GM12891 (cell line): ENCODE data around the gene IRX4.

Experiments used
- DNase-seq: peaks from one replicate; pipeline ENCODE4 v3.0.0; 2011; ENCODE audit warnings: low spot score; ENCODE audit not compliant: insufficient read length
- FAIRE-seq: peaks from 2 replicates; lab custom pipeline; 2011; peaks lifted over from hg19 to GRCh38; lab: Jason Lieb, UNC
- PAX5 ChIP-seq: IDR thresholded peaks from 2 replicates; pipeline ENCODE4 v1.6.1; 2011; ENCODE audit warnings: low read length, moderate library complexity, mild to moderate bottlenecking; ENCODE audit not compliant: insufficient read depth, severe bottlenecking
- POLR2A ChIP-seq: IDR thresholded peaks from 2 replicates; pipeline ENCODE4 v1.6.1; 2011; ENCODE audit warnings: low read depth, low read length, control low read depth
- POLR2AphosphoS5 ChIP-seq: IDR thresholded peaks from 2 replicates; pipeline ENCODE4 v1.6.1; 2011; ENCODE audit warnings: low read depth, low read length, control low read depth
- POU2F2 ChIP-seq: IDR thresholded peaks from 2 replicates; pipeline ENCODE4 v1.6.1; 2011; ENCODE audit warnings: low read depth, mild to moderate bottlenecking, control low read depth, low read length, moderate library complexity
- SPI1 ChIP-seq: IDR thresholded peaks from 2 replicates; pipeline ENCODE4 v1.6.1; 2011; ENCODE audit warnings: low read depth, low read length, control low read depth
- TAF1 ChIP-seq: IDR thresholded peaks from 2 replicates; pipeline ENCODE4 v1.6.1; 2011; ENCODE audit warnings: low read depth, low read length, control low read depth

The IRX4 gene

GRCh38 chr5:1880377-1881025 lies 2.2 kb downstream of the IRX4 start:
- no peak for DNase-seq
- no peak for FAIRE-seq
- TF ChIP-seq TAF1: no peak
- no peak for TF ChIP-seq POLR2AphosphoS5
- TF ChIP-seq POLR2A: no peak
- TF ChIP-seq SPI1: no peak
- no peak for TF ChIP-seq PAX5
- no peak for TF ChIP-seq POU2F2

- FAIRE-seq (no peak), DNase-seq (no peak)
- TF ChIP-seq POLR2A (no peak), SPI1 (no peak), POU2F2 (no peak), PAX5 (no peak), TAF1 (no peak), POLR2AphosphoS5 (no peak)
Measured at GRCh38 chr5:1879292-1880263, 3.1 kb downstream of the IRX4 start.

GRCh38 chr5:1878050-1878849 lies 4.5 kb downstream of the IRX4 start:
- DNase-seq: no peak
- no peak for FAIRE-seq
- no peak for TF ChIP-seq POLR2A
- no peak for TF ChIP-seq TAF1
- TF ChIP-seq POU2F2: no peak

- no peak for DNase-seq
Measured at GRCh38 chr5:1877103-1878049, 5.3 kb downstream of the IRX4 start.

GRCh38 chr5:1876660-1877064 lies 6.1 kb downstream of the IRX4 start:
- FAIRE-seq (no peak), DNase-seq (no peak)
- TF ChIP-seq POLR2AphosphoS5 (no peak), POLR2A (no peak), SPI1 (no peak), TAF1 (no peak), POU2F2 (no peak), PAX5 (no peak)

More at GRCh38 chr5:1877103-1878049, 5.3 kb downstream of the IRX4 start:
- TF ChIP-seq POU2F2: no peak
- FAIRE-seq: no peak

GRCh38 chr5:1875843-1876659 lies 6.7 kb downstream of the IRX4 start:
- FAIRE-seq (no peak), DNase-seq (no peak)
- TF ChIP-seq SPI1 (no peak), PAX5 (no peak), POLR2A (no peak), TAF1 (no peak), POLR2AphosphoS5 (no peak), POU2F2 (no peak)

- FAIRE-seq (no peak), DNase-seq (no peak)
- TF ChIP-seq SPI1 (no peak), PAX5 (no peak), POLR2AphosphoS5 (no peak), POU2F2 (no peak), TAF1 (no peak), POLR2A (no peak)
Measured at GRCh38 chr5:1875281-1875842, 7.4 kb downstream of the IRX4 start.

GRCh38 chr5:1874771-1875220 lies 7.9 kb downstream of the IRX4 start:
- no peak for DNase-seq
- no peak for TF ChIP-seq POU2F2
- TF ChIP-seq POLR2A: no peak
- no peak for TF ChIP-seq TAF1
- TF ChIP-seq PAX5: no peak
- TF ChIP-seq SPI1: no peak
- TF ChIP-seq POLR2AphosphoS5: no peak
- FAIRE-seq: no peak
